HG02623 (cell line): ENCODE results near the gene SUGCT.

ENCODE experiments used
- ATAC-seq: cut with Tn5 transposase; IDR thresholded peaks from one replicate; pipeline ENCODE4 v1.9.1; 2021; ENCODE audit warnings: moderate library complexity; ENCODE audit not compliant: unreplicated experiment

Gene SUGCT

GRCh38 chr7:40315277-40315676 lies 180.5 kb downstream of the SUGCT start:
- ATAC-seq, result no peak

- ATAC-seq, result no peak
These were observed 181.4 kb downstream of the SUGCT start for GRCh38 chr7:40316176-40316575.

GRCh38 chr7:40324914-40325313 lies 190.1 kb downstream of the SUGCT start:
- no peak for ATAC-seq

- no peak for ATAC-seq
These were observed 192.3 kb downstream of the SUGCT start for GRCh38 chr7:40327113-40327512.

- ATAC-seq, result no peak
These were observed 193.1 kb downstream of the SUGCT start for GRCh38 chr7:40327873-40328272.

GRCh38 chr7:40329601-40330153 lies 194.9 kb downstream of the SUGCT start:
- peak; percentile 66 for ATAC-seq

GRCh38 chr7:40330408-40330807 lies 195.6 kb downstream of the SUGCT start:
- no peak for ATAC-seq

- ATAC-seq, result no peak
These were observed 197.1 kb downstream of the SUGCT start for GRCh38 chr7:40331915-40332314.

GRCh38 chr7:40332516-40332915 lies 197.7 kb downstream of the SUGCT start:
- ATAC-seq, result no peak

GRCh38 chr7:40341836-40342235 lies 207.0 kb downstream of the SUGCT start:
- no peak for ATAC-seq

- ATAC-seq, result no peak
These were observed 211.7 kb downstream of the SUGCT start for GRCh38 chr7:40346554-40346953.

GRCh38 chr7:40348126-40348728 lies 213.4 kb downstream of the SUGCT start:
- no peak for ATAC-seq

GRCh38 chr7:40350100-40350499 lies 215.3 kb downstream of the SUGCT start:
- no peak for ATAC-seq

- ATAC-seq, result no peak
These were observed 219.9 kb downstream of the SUGCT start for GRCh38 chr7:40354711-40355110.

GRCh38 chr7:40356312-40356711 lies 221.5 kb downstream of the SUGCT start:
- no peak for ATAC-seq

- no peak for ATAC-seq
These were observed 222.3 kb downstream of the SUGCT start for GRCh38 chr7:40356871-40357709.

GRCh38 chr7:40369641-40370277 lies 235.0 kb downstream of the SUGCT start:
- ATAC-seq, result no peak

GRCh38 chr7:40371806-40372440 lies 237.1 kb downstream of the SUGCT start:
- no peak for ATAC-seq

GRCh38 chr7:40374575-40374974 lies 239.8 kb downstream of the SUGCT start:
- ATAC-seq, result no peak

- ATAC-seq, result no peak
These were observed 245.3 kb downstream of the SUGCT start for GRCh38 chr7:40380111-40380510.

GRCh38 chr7:40382145-40382544 lies 247.3 kb downstream of the SUGCT start:
- ATAC-seq, result no peak
